NCI-H748 treated with DMSO at 0.1 percent for 48 hours (cell line): ENCODE results near the gene UGT1A9.

Experiments used
- DNase-seq: peaks from one replicate; lab custom pipeline; 2025; lab: John Stamatoyannopoulos, UW

The UGT1A9 gene

GRCh38 chr2:233796254-233796653, 124.6 kb downstream of the UGT1A9 start:
- no peak for DNase-seq

DNA sequence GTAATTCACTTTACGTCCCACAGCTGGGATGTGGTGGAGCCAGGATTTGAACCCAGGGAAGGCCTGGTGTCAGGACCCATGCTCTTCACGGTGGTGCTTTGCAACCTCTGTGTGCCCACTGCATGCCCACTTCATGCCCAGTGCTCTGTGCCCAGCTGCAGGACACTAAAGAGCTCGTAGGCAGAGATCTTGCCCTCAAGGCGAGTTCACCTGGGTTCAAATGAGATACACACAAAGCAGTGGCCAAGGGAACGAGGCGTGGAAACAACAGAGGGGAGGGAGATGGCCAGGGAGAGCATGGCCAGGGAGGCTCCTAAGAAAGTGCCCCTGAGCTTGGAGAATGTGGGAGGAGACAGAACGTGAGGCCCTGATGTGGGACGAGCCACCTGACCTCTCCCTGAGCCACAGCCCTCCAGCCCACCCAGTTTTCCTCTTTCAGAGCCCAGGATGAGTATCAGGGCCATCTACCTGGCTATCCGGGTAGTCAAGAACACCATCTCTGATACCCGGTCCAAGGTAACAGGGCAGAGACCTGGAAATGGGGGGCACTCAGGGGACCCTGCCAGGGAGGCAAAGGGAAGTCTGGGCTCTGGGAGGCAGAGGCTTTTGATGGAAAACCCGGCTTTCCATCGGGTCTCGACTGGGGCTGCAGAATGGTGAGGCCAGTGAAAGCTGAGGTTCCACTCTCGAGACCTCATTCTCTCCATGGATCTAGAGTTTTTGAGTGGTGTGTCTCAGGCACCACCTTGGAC, 126.8 kb downstream of the UGT1A9 start:
- DNase-seq, result no peak

- no peak for DNase-seq
Measured at GRCh38 chr2:233799087-233799665, 127.5 kb downstream of the UGT1A9 start.

DNA sequence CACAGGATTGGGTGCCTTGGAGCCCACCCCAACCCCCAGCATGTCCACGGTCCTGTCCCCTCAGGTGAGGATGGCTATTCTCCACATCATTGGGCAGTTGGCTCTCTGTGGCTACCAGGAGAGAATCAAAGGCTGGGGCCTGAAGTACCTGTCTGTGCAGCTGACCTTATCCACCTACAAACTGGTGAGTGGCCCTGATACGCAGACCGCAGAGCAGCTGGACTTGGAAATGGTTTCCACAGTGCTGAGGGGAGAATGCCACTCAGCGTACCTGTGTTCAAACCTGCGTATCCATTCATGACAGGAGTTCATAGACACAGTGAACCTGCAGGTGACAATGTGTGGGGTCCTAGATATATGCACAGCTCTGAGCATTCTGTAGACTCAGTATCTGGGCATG, 128.0 kb downstream of the UGT1A9 start:
- DNase-seq, result no peak

DNA sequence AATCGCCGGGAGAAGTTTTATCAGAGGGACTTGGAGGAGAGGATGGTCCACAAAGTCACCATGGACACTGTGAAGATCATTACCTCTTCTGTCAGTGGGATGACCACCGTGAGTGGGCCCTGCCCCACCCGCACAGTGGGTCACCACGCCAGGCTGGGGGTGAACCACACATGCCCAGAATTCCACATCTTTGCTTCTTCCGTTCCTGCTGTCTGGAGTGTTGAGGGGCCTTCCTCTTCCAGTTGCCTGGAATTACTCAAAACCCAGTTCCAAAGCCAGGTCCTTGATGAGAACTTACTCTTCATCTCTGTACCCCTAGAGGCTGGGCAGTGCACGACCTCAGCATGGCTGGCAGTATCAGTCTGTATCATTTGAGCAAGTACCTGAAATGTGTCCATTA, 128.5 kb downstream of the UGT1A9 start:
- no peak for DNase-seq

- DNase-seq, result no peak
Measured at GRCh38 chr2:233801357-233802131, 129.8 kb downstream of the UGT1A9 start.

GRCh38 chr2:233802132-233802815, 130.6 kb downstream of the UGT1A9 start:
- DNase-seq, result no peak

- DNase-seq, result no peak
Measured at GRCh38 chr2:233803292-233803911, 131.7 kb downstream of the UGT1A9 start.

DNA sequence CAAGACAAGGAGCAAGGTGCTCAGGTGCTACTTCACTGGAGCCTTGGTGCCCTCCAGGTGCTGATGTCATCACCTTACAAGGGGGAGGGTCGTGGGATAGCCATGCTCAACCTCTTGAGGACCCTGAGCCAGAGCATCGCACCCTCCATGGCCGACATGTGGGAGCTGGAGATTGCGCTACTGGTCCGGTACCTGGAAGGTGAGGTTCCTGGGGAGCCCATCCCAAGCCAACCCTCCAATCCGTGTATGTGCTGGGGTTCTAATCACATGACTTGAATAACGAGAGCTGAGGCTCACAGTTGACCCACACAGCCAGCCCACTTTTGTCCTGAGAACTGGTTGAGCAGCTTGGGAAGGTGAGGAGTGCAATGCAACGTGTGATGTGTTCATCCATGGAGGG, 132.3 kb downstream of the UGT1A9 start:
- no peak for DNase-seq

DNA sequence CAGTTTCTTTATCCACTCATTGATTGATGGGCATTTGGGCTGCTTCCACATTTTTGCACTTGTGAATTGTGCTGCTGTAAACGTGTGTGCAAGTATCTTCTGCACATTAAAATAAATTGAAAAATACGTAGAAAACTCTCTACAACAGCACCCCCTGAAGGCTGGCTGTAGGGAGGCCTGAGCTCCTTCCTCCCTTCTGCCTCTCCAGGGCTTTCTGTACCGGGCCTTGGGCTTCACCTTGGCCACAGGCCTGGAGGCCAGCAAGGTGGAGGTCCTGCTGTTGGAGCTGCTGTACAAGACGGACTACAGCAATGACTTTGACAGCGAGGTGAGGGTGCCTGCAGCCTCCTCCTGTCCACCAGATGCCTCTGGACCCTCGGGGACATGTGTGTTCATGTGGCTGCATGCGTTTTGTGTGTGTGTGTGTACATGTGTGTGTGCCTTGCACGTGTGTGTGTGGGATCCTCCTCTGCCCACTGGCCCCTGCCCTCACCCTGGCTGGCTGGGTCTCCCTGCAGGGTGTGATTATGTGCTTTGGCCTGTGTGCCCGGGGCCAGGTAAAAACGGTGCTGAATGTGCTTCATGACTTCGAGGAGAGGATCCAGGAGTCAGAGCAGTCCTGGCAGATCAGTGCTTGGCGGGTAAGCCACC, 135.6 kb downstream of the UGT1A9 start:
- DNase-seq, result no peak

DNA sequence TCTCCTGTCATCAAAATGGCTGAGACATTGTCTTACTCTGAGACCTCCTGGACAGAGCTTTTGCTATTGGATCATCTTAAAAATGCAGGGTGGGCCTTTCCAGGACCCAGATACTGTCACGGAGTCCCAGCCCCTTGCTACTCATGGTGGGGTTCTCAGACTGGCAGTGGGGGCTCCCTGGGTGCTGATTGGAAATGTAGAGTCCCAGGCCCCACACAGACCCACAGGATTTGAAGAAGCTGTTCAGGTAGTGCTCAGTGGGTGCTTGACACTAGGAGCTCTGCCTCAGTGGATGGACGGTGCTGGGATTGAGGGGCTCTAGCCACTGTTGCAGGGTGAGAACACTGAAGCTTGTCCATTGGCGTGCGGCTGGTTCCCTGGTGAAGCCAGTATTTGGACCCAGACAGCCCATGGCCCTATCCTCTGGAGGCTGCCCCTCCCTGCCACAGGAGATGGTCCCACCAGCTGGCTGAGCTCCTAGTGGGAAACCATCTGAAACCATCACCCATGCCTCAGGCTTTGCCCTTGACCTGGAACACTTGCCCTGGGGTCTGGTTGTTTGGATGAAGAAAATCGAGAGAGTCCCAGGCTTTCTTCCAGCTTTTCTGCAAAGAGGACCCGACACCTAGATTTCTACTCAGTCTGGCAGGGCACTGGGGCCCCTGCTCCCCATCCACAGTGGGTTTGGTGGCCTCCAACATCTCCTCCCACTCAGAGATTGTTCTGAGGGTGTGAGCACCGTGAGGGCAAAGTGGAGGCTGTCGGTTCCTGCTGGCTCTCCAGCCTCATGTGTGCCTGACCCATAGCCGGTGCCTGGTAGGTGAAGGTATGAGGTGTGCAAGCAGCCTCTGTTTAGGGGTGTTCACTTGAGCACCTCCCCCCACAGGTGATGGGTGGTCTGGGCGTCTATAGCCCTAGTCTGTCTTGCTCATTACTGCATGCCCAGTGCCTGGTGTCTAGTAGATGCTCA, 136.6 kb downstream of the UGT1A9 start:
- DNase-seq, result no peak

- no peak for DNase-seq
Measured at GRCh38 chr2:233810385-233810784, 138.7 kb downstream of the UGT1A9 start.

DNA sequence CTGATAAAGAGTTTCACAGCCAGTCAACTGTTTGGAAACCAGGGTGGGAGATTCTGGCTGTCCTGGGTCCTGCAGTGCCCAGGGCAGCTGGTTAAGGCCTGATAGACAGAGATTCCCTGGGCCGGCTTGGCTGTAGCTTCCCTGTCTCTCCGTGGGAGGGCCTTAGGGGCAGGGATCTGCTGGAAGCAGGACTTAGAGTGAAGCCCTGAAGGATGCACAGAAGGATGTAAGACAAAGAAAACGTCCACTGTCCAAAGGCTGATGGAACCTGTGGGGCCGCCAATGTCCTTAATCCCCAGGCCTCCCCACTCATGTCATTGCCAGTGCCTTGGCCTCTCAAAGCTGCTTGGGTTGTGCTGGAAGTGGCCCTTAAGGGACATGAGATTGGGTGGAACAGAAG, 139.4 kb downstream of the UGT1A9 start:
- no peak for DNase-seq

GRCh38 chr2:233811732-233812131, 140.0 kb downstream of the UGT1A9 start:
- no peak for DNase-seq

- no peak for DNase-seq
Measured at GRCh38 chr2:233813236-233814055, 141.7 kb downstream of the UGT1A9 start.

GRCh38 chr2:233814056-233814835, 142.5 kb downstream of the UGT1A9 start:
- DNase-seq, result no peak

- no peak for DNase-seq
Measured at GRCh38 chr2:233815861-233816260, 144.2 kb downstream of the UGT1A9 start.

DNA sequence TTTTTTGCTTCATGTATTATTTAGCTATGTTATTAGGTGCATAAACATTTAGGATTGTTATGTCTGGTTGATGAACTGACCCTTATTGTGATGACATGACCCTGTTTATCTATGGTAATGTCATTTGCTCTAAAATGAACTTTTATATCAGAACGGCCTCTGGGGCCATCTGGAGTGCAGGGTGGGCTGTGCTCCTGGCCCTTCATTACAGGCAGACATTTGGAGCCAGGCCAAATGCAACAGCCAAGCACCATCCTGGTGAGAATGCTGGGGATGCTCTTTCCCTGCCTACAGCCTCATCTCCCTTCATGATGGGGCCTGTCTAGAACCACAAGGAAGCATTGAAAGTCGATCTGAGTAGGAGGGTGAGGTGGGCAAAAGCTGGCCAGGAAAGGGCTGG, 144.6 kb downstream of the UGT1A9 start:
- no peak for DNase-seq

DNA sequence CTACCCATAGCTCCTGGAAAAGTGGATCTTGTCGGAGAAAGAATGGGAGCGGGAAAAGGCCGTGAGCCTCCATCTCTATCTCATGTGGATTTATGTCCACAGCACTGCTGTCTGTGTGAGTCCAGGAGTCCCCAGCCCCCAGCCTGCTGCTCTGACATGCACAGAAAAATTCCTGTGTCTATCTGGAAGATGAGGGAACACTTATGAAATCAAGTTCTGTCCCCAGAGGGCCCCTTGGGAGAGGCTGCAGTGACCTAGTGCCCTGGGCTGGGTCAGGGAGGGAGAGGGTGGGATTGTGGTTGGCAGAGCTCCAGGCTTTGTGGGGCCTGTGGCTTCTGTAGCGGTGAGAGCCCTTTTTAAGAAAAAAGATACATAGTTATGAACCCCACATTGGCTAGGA, 145.1 kb downstream of the UGT1A9 start:
- DNase-seq, result no peak
